ENCODE results near the gene ATP10A. TPM values are rescaled to one million over a fixed set of nuclear protein-coding genes. Genes with fewer than 3 reads are reported as not detected.

The ATP10A gene
- total RNA-seq, 1 donor: 1.3 TPM

- TF ChIP-seq, protein P1, sequence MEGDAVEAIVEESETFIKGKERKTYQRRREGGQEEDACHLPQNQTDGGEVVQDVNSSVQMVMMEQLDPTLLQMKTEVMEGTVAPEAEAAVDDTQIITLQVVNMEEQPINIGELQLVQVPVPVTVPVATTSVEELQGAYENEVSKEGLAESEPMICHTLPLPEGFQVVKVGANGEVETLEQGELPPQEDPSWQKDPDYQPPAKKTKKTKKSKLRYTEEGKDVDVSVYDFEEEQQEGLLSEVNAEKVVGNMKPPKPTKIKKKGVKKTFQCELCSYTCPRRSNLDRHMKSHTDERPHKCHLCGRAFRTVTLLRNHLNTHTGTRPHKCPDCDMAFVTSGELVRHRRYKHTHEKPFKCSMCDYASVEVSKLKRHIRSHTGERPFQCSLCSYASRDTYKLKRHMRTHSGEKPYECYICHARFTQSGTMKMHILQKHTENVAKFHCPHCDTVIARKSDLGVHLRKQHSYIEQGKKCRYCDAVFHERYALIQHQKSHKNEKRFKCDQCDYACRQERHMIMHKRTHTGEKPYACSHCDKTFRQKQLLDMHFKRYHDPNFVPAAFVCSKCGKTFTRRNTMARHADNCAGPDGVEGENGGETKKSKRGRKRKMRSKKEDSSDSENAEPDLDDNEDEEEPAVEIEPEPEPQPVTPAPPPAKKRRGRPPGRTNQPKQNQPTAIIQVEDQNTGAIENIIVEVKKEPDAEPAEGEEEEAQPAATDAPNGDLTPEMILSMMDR (IDR thresholded peaks at IDR 0.05; ENCODE audit: insufficient read depth, low read depth, low read length): no peak
- no peak for DNase-seq (ENCODE audit: low read depth)
- no peak overlapping the region for H3K4me3 ChIP-seq (ENCODE audit: low read depth, low read length)
Measured at GRCh38 chr15:25797511-25797935, 65.6 kb downstream of the ATP10A start.

GRCh38 chr15:25797035-25797434 is 66.1 kb downstream of the ATP10A start:
- TF ChIP-seq, protein P1 (IDR thresholded peaks at IDR 0.05; ENCODE audit: insufficient read depth, low read depth, low read length): no peak
- no peak for DNase-seq (ENCODE audit: low read depth)
- H3K4me3 ChIP-seq (ENCODE audit: low read depth, low read length): no peak overlapping the region

DNA sequence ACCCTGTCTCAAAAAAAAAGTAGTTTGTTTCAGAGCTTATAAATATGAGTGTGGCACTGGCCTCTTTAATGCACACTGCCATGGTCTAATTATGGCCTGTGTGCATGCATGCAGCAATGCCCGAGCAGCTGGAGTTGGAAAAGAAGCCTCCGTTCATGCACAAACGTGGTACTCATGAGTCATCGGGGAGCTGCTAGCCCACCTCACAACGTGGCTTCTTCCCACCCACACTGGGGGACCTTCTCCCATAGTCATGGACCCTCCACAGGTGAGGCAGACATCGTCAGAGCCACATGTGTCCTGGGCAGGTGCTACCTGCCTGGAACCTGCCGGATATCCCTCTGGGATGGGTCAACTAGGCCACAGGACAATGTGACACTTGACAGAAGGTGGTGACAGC is 66.7 kb downstream of the ATP10A start:
- TF ChIP-seq, protein P1 (IDR thresholded peaks at IDR 0.05; ENCODE audit: insufficient read depth, low read depth, low read length): no peak
- DNase-seq (ENCODE audit: low read depth): no peak
- no peak overlapping the region for H3K4me3 ChIP-seq (ENCODE audit: low read depth, low read length)

DNA sequence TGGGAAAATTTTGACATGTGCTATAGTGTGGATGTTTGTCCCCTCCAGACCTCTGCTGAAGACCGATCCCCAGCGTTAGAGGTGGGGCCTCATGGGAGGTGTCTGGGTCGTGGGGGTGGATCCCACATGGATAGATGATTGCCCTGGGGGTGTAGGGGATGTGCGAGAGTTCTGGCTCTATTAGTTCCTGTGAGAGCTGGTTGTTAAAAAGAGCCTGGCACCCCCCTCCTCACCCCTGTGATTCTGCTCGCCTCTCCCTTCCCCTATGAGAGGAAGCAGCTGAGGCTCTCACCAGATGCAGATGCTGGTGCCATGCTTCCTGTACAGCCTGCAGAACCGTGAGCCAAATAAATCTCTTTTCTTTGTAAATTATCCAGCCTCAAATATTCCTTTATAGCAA is 67.4 kb downstream of the ATP10A start:
- no peak for DNase-seq (ENCODE audit: low read depth)
- TF ChIP-seq, protein P1 (IDR thresholded peaks at IDR 0.05; ENCODE audit: insufficient read depth, low read depth, low read length): no peak
- no peak overlapping the region for H3K4me3 ChIP-seq (ENCODE audit: low read depth, low read length)

- TF ChIP-seq, protein P1 (IDR thresholded peaks at IDR 0.05; ENCODE audit: insufficient read depth, low read depth, low read length): no peak
- no peak overlapping the region for H3K4me3 ChIP-seq (ENCODE audit: low read depth, low read length)
- no peak for DNase-seq (ENCODE audit: low read depth)
Measured at GRCh38 chr15:25795061-25795460, 68.1 kb downstream of the ATP10A start.

- no peak for DNase-seq (ENCODE audit: low read depth)
- TF ChIP-seq, protein P1 (IDR thresholded peaks at IDR 0.05; ENCODE audit: insufficient read depth, low read depth, low read length): no peak
Measured at GRCh38 chr15:25793354-25794050, 69.6 kb downstream of the ATP10A start.

GRCh38 chr15:25792128-25792527 is 71.0 kb downstream of the ATP10A start:
- no peak overlapping the region for H3K4me3 ChIP-seq (ENCODE audit: low read depth, low read length)
- no peak for DNase-seq (ENCODE audit: low read depth)
- TF ChIP-seq, protein P1 (IDR thresholded peaks at IDR 0.05; ENCODE audit: insufficient read depth, low read depth, low read length): no peak

More at GRCh38 chr15:25793354-25794050, 69.6 kb downstream of the ATP10A start:
- no peak overlapping the region for H3K4me3 ChIP-seq (ENCODE audit: low read depth, low read length)

Measured in fibroblast of villous mesenchyme (primary cell).